Embryonic facial prominence (tissue), 1 donor: ENCODE results near the gene PLA2G1B.
"Not testable (repeated sequence)": the region's sequence is repeated elsewhere in the genome, so short reads cannot be mapped to it uniquely, and the experiment has no call there.

Source experiments
- DNase-seq: peaks from one replicate; pipeline ENCODE4 v3.0.0-alpha.2; 2016; ENCODE audit errors: extremely low spot score

The PLA2G1B gene

DNA sequence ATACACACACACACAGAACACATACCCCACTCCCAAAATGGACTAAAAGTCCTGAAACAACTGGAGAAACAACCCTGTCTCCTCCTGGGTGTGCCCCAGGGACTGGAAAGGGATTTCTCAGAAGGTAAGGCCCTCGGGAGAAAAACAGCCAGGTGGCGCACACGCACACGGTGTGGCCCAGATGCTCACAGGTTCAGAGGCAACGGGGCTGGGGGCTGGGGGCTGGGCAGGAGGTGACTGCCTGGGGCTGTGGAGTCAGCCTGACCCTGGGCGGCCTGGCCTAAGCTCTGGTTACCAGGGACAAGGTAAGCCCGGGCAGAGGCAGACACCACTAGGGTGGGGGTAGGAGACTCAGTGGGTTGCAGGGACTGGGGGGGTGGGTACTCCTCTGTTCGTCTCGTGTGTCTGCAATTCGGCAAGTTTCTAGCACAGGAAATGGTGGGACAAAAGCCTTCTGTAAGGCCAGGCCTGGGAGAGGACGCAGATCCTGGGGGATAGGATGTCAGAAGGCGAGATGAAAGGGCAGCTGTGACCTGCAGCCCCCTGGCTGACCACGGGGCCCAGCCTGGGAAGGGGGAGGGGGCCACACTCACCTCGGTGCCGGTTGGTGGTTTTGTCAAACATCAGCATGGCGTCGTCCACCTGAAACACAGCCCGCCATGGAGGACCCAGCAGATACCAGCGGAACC, 31.0 kb upstream of the PLA2G1B start:
- no peak for DNase-seq

DNA sequence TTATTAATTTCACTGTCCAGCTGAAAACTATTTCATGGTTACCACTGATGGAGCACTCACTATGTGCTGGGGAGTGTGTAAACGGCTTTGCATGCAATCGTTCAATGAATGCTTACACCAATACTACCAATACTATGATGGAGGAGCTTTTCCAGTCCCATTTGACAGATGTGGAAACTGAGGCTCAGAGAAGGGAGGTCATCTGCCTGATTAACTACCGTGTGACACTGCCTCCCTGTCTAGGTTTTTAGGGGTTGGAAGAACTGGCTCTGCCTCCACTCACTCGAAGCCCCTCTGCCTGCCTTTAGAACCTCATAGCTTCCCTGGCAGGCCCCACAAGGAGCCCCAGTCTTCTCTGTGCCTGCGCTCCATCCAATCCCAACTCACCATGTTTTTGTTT, 29.5 kb upstream of the PLA2G1B start:
- no peak for DNase-seq

DNA sequence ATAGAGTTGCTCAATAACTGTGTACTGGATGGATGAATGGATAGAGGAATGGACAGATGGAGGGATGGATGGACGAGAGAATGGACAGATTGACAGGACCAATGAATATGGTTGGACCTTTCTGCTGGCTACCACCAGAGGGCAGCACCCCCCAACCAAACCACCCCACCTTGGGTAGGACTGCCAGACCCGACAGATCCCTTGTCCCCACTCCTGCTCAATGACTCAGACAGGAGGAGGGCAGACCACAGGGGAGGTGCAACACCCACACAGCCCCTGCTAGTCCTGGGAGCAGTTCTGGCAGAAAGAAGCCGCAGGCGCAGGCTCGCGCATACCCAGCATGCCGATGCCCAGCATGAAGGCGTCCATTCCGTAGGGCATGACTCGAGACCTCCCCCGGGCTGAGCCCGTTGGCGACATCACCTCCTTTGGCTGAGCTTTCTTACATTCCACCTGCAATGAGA, 29.0 kb upstream of the PLA2G1B start:
- peak; percentile 37 for DNase-seq

- DNase-seq = no peak
Observed at GRCh38 chr12:120353556-120354317, 26.2 kb upstream of the PLA2G1B start.

DNA sequence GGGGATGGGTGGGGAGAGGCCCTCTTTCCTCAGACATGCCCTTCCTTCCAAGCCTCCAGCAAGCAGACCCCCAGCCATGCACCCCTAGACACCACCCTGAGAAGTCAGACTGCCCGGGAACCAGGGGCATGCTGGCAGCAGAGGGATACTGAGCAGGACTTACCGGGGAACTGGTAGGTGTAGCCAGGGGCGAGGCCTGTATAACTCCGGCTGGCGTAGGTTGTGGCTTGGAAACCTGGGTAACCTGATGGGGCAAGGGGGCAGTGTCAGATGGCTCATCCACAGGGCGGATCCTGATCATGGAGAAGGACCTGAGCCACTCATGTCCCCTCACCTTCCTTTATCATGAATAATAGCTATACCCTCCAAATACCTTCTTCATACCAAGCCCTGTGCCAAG, 25.6 kb upstream of the PLA2G1B start:
- no peak for DNase-seq

GRCh38 chr12:120352117-120352516, 24.5 kb upstream of the PLA2G1B start:
- DNase-seq = no peak

DNA sequence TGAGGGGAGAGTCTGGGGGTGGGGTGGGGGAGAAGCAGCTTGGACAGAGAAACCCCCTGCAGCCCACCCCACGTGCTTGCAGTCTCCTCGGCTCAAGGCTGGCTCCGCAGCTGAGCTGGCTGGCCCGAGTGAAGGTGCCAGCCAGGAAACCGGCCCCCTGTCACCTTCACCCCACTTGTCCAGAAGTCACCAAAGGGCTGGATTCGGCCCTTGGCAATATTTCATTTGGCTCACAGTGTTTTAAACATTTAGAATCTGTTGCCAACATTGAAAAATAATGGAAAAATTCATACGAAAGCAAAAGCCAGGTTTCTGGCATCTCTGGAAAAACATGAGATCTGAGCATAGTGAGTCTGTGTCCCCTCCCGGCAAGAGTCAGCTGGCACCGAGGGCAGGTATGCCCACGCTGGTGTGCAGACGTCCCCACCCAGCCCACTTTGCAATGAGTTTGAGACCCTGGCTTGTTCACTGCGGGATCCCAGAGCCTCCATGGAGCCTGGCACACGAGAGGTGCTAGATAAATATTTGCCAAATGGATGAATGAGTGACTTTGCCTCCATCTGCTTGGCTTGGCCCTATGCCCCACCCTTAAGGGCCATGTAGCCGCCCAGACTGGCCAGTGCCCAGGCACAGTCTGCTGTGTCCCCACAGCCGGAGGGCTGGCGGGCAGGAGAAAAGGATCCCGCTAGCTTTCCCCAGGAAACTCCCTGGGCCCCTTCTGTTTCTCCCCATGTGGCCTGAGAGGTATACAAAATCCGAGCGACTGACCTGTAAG, 23.2 kb upstream of the PLA2G1B start:
- no peak for DNase-seq

GRCh38 chr12:120347766-120348165, 20.2 kb upstream of the PLA2G1B start:
- no peak for DNase-seq

- no peak for DNase-seq
Observed at GRCh38 chr12:120346681-120347080, 19.1 kb upstream of the PLA2G1B start.

DNA sequence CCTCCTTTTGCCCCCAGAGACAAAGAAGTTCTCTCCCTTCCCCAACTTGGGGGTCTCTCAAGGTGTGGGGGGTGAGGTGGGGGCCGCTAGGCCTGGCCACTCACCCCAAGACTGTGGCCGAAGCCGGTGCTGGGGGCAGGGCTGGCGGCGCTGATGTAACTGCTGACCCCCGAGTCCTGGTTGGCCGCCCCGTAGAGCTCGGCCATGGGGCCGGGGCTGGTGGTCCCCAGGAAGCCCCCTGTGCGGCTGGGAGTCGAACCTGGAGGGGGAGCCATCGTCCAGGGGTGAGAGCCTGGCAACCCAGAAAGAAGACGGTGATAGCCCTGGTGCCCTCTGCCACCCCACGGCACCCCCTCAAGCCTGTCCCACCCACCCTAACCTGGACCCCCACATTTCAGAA, 18.5 kb upstream of the PLA2G1B start:
- DNase-seq = no peak

DNA sequence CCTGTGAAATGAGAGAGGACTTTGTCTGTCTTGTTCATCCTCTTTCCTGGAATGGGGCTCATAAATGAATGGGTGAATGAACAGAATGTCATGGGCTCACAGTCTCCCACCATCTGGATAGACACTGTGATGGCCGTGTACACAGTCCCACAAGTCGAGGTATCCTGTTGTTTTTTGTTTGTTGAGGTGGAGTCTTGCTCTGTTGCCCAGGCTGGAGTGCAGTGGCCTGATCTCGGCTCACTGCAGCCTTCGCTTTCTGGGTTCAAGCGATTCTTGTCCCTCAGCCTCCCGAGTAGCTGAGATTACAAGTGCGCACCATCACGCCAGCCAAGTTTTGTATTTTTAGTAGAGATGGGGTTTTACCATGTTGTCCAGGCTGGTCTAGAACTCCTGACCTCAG, 16.1 kb upstream of the PLA2G1B start:
- DNase-seq = no peak

GRCh38 chr12:120343039-120343537, 15.5 kb upstream of the PLA2G1B start:
- no peak for DNase-seq

- no peak for DNase-seq
Observed at GRCh38 chr12:120342175-120343038, 14.8 kb upstream of the PLA2G1B start.

- DNase-seq = no peak
Observed at GRCh38 chr12:120339256-120339655, 11.7 kb upstream of the PLA2G1B start.

- no peak for DNase-seq
Observed at GRCh38 chr12:120337730-120338129, 10.2 kb upstream of the PLA2G1B start.

- DNase-seq = not testable (repeated sequence)
Observed at GRCh38 chr12:120336392-120336791, 8.8 kb upstream of the PLA2G1B start.

GRCh38 chr12:120335447-120335846, 7.9 kb upstream of the PLA2G1B start:
- DNase-seq = not testable (repeated sequence)

DNA sequence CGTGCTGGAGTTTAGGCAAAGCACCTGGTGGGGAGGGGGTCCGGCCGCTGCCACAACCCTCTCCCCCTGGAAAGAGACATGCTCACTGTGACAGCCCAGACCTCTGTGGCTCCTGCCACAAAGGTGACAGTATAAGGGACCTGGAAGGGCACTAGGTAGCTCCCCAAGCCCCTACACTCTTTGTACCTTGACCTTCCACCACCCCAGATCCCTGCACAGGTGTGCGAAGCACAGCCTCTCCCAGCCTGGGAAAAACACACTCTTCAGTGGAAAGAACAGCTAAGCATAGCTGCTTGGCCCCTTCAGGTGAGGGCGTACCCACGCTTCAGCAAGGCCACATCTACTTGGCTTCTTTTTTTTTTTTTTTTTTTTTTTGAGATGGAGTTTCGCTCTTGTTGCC, 4.9 kb upstream of the PLA2G1B start:
- DNase-seq = no peak

GRCh38 chr12:120332041-120332440, 4.5 kb upstream of the PLA2G1B start:
- no peak for DNase-seq

- no peak for DNase-seq
Observed at GRCh38 chr12:120331390-120331789, 3.8 kb upstream of the PLA2G1B start.

GRCh38 chr12:120328228-120328627, 649 bp upstream of the PLA2G1B start:
- DNase-seq = no peak
